ENCODE results near the gene ERP44. TPM values are rescaled to one million over a fixed set of nuclear protein-coding genes. Genes with fewer than 3 reads are reported as not detected.

The ERP44 gene
- total RNA-seq, 3 donors from 2014 or later = 15.7 to 17.8 (median 17.7) TPM

DNA sequence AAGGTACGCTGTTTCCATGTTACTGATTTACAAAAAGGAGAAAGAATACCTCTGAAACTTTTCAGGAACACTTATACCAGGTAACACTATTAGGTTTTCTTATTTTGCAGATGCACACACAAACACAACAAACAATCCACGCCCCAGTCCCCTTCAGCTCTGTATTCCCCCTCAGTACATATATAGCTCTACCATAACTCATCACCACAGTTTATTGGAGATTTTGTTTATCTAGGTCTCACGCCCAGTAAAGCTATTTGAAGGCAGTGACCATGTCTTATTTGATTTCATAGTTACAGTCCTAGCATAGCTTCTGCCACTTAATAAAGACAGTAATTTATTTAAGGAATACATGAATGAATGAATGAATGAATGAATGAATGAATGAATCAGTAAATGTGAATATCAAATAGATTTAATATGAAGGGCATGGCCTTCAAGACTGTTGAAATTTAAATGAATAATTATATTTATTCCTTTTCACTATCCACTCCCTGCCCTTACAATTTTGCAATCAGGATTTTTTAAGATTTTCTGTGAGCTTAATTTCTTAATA lies 33.2 kb upstream of the ERP44 start:
- no peak overlapping the region for H3K4me3 ChIP-seq
- H3K9me3 ChIP-seq = no peaks in the 10 kb centered on the region
- DNase-seq (ENCODE audit: low spot score in 2 of 2) = no peak
- intact Hi-C loops (cut with DNase I; ENCODE audit: low total_unique reads) = no loop called here
- H3K36me3 ChIP-seq = no peaks in the 10 kb centered on the region
- H3K4me1 ChIP-seq = no peaks in the 10 kb centered on the region
- H3K27me3 ChIP-seq = no peaks in the 10 kb centered on the region
- TF ChIP-seq, protein P1, sequence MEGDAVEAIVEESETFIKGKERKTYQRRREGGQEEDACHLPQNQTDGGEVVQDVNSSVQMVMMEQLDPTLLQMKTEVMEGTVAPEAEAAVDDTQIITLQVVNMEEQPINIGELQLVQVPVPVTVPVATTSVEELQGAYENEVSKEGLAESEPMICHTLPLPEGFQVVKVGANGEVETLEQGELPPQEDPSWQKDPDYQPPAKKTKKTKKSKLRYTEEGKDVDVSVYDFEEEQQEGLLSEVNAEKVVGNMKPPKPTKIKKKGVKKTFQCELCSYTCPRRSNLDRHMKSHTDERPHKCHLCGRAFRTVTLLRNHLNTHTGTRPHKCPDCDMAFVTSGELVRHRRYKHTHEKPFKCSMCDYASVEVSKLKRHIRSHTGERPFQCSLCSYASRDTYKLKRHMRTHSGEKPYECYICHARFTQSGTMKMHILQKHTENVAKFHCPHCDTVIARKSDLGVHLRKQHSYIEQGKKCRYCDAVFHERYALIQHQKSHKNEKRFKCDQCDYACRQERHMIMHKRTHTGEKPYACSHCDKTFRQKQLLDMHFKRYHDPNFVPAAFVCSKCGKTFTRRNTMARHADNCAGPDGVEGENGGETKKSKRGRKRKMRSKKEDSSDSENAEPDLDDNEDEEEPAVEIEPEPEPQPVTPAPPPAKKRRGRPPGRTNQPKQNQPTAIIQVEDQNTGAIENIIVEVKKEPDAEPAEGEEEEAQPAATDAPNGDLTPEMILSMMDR (IDR thresholded peaks at IDR 0.05) = no peak
- TF ChIP-seq POLR2A (IDR thresholded peaks at IDR 0.05) (no peak), POLR2AphosphoS5 (IDR thresholded peaks at IDR 0.05) (no peak)
- H3K27ac ChIP-seq = no peak overlapping the region

- Histone ChIP-seq H3K27me3 (no peaks in the 10 kb centered on the region), H3K27ac (no peak overlapping the region), H3K36me3 (no peaks in the 10 kb centered on the region), H3K4me1 (no peaks in the 10 kb centered on the region), H3K9me3 (no peaks in the 10 kb centered on the region), H3K4me3 (no peak overlapping the region)
- TF ChIP-seq POLR2AphosphoS5 (IDR thresholded peaks at IDR 0.05) (no peak), POLR2A (IDR thresholded peaks at IDR 0.05) (no peak)
- TF ChIP-seq, protein P1 (IDR thresholded peaks at IDR 0.05) = no peak
- DNase-seq (ENCODE audit: low spot score in 2 of 2) = no peak
- intact Hi-C loops (cut with DNase I; ENCODE audit: low total_unique reads) = no loop called here
Measured at GRCh38 chr9:100131216-100131615, 32.4 kb upstream of the ERP44 start.

GRCh38 chr9:100129772-100130171 lies 31.0 kb upstream of the ERP44 start:
- H3K27me3 ChIP-seq = no peaks in the 10 kb centered on the region
- intact Hi-C loops (cut with DNase I; ENCODE audit: low total_unique reads) = no loop called here

GRCh38 chr9:100126423-100126822 lies 27.6 kb upstream of the ERP44 start:
- no peak for TF ChIP-seq POLR2A (IDR thresholded peaks at IDR 0.05)
- H3K9me3 ChIP-seq = no peaks in the 10 kb centered on the region
- no peak overlapping the region for H3K27ac ChIP-seq
- DNase-seq (ENCODE audit: low spot score in 2 of 2) = no peak
- H3K36me3 ChIP-seq = no peaks in the 10 kb centered on the region
- no peaks in the 10 kb centered on the region for H3K4me1 ChIP-seq
- no peaks in the 10 kb centered on the region for H3K27me3 ChIP-seq
- intact Hi-C loops (cut with DNase I; ENCODE audit: low total_unique reads) = no loop called here
- H3K4me3 ChIP-seq = no peak overlapping the region

More at GRCh38 chr9:100129772-100130171, 31.0 kb upstream of the ERP44 start:
- H3K4me1 ChIP-seq = no peaks in the 10 kb centered on the region
- no peak for DNase-seq (ENCODE audit: low spot score in 2 of 2)
- no peak overlapping the region for H3K4me3 ChIP-seq
- H3K36me3 ChIP-seq = no peaks in the 10 kb centered on the region
- H3K9me3 ChIP-seq = no peaks in the 10 kb centered on the region
- no peak overlapping the region for H3K27ac ChIP-seq
- TF ChIP-seq POLR2AphosphoS5 (IDR thresholded peaks at IDR 0.05) (no peak), POLR2A (IDR thresholded peaks at IDR 0.05) (no peak)
- TF ChIP-seq, protein P1 (IDR thresholded peaks at IDR 0.05) = no peak

GRCh38 chr9:100125910-100126309 lies 27.1 kb upstream of the ERP44 start:
- no peak overlapping the region for H3K27ac ChIP-seq
- H3K36me3 ChIP-seq = no peaks in the 10 kb centered on the region
- H3K9me3 ChIP-seq = no peaks in the 10 kb centered on the region
- DNase-seq (ENCODE audit: low spot score in 2 of 2) = no peak
- H3K27me3 ChIP-seq = no peaks in the 10 kb centered on the region
- intact Hi-C loops (cut with DNase I; ENCODE audit: low total_unique reads) = no loop called here
- no peak overlapping the region for H3K4me3 ChIP-seq
- TF ChIP-seq, protein P1 (IDR thresholded peaks at IDR 0.05) = no peak
- TF ChIP-seq POLR2A (IDR thresholded peaks at IDR 0.05) (no peak), POLR2AphosphoS5 (IDR thresholded peaks at IDR 0.05) (no peak)
- H3K4me1 ChIP-seq = no peaks in the 10 kb centered on the region

DNA sequence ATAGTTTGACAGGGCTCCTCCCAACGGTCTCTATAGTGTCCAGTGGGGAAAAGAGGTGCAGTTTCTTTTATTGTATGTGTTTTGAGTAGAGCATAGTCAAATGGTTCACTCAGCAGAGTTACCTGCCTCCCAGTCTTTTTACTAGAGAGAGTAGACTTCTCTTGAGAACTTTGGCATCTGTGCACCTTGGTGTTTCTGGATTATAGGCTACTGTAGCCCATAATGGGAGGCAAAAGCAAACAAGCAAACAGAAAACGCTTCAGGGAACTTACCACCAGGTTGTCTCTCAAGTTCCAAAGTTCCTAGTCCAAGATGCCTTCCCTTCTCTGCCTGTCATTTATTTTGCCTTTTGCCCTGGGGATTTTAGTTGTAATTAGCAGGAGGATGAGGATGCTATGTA lies 26.4 kb upstream of the ERP44 start:
- no peaks in the 10 kb centered on the region for H3K9me3 ChIP-seq
- H3K4me3 ChIP-seq = no peak overlapping the region
- no peaks in the 10 kb centered on the region for H3K36me3 ChIP-seq
- H3K27me3 ChIP-seq = no peaks in the 10 kb centered on the region
- DNase-seq (ENCODE audit: low spot score in 2 of 2) = no peak
- H3K27ac ChIP-seq = no peak overlapping the region
- H3K4me1 ChIP-seq = no peaks in the 10 kb centered on the region
- TF ChIP-seq POLR2AphosphoS5 (IDR thresholded peaks at IDR 0.05) (no peak), POLR2A (IDR thresholded peaks at IDR 0.05) (no peak)
- TF ChIP-seq, protein P1 (IDR thresholded peaks at IDR 0.05) = no peak
- intact Hi-C loops (cut with DNase I; ENCODE audit: low total_unique reads) = no loop called here

All from breast epithelium (tissue), 4 donors.